OCI-LY3 (cell line): Measurements from ENCODE around the gene MLST8.

Source experiments
- EZH2phosphoT487 ChIP-seq: fragments of 200-600 bp; shearing (Covaris generic); IDR thresholded peaks from 2 replicates; pipeline ENCODE4 v1.6.1; 2018; ENCODE audit warnings: antibody characterized with exemption, mixed run types, low read depth
- TF ChIP-seq, protein P1 (sequence below): fragments of 200-600, 300-600 bp; sonication (generic); IDR thresholded peaks from 2 replicates; pipeline ENCODE4 v1.5.1; 2014; ENCODE audit warnings: antibody characterized with exemption, low read length, low read depth

DNA sequence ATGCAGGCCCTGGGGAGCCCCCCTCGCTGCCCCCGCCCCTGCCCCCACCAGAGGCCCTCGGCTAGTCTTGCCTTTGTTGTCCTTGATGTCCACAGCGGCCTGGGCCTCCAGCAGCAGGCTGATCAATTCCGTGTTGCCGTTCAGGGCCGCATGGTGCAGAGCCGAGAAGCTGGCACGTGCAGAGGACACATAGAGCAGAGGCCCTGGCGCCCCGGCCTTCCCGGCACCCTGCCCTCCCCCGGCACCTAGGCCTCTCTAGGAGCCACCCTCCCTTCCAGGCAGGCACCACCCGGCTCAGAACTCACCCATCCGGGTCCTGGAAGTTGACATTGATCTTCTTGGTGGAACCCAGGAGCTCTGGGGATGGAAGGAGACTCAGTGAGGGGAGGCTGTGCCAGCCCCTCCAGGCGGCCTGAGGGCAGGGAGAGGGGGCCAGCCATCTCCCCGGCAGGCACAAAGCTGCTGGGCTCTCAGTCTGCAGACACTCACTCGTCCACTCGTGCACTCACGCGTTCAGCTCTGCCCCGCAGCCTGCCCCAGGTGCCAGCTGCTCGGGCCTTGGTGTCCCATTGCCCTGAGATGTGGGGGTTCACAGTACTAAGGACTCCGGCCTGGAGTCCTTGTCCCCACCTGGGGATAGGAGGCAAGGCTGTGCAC lies 15.1 kb upstream of the MLST8 start:
- TF ChIP-seq, protein P1, sequence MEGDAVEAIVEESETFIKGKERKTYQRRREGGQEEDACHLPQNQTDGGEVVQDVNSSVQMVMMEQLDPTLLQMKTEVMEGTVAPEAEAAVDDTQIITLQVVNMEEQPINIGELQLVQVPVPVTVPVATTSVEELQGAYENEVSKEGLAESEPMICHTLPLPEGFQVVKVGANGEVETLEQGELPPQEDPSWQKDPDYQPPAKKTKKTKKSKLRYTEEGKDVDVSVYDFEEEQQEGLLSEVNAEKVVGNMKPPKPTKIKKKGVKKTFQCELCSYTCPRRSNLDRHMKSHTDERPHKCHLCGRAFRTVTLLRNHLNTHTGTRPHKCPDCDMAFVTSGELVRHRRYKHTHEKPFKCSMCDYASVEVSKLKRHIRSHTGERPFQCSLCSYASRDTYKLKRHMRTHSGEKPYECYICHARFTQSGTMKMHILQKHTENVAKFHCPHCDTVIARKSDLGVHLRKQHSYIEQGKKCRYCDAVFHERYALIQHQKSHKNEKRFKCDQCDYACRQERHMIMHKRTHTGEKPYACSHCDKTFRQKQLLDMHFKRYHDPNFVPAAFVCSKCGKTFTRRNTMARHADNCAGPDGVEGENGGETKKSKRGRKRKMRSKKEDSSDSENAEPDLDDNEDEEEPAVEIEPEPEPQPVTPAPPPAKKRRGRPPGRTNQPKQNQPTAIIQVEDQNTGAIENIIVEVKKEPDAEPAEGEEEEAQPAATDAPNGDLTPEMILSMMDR = no peak
- TF ChIP-seq EZH2phosphoT487 = no peak
